ENCODE data around the gene LTBP3. TPM values are rescaled to one million over a fixed set of nuclear protein-coding genes. Genes with fewer than 3 reads are reported as not detected.

The LTBP3 gene
- total RNA-seq, 1 experiment from 2014 or later, result 92.1 TPM

- Histone ChIP-seq H3K4me3 (ENCODE audit: low read depth, low read length, poor library complexity, severe bottlenecking) (no peak overlapping the region), H3K27me3 (replicated peaks; ENCODE audit: insufficient read depth, low read depth, low read length, poor library complexity) (no peaks in the 10 kb centered on the region), H3K36me3 (ENCODE audit: insufficient read depth, low read length, poor library complexity, severe bottlenecking) (no peaks in the 10 kb centered on the region), H3K9me3 (ENCODE audit: low read depth, low read length, poor library complexity, severe bottlenecking) (no peaks in the 10 kb centered on the region), H3K27ac (ENCODE audit: low read depth, low read length, poor library complexity, severe bottlenecking) (peak overlapping the region; percentile 90), H3K4me1 (ENCODE audit: insufficient read depth, low read length, poor library complexity, severe bottlenecking) (peaks cover 83% of the 10 kb centered on the region)
- DNase-seq (ENCODE audit: low spot score), result no peak
- intact Hi-C loops (cut with micrococcal nuclease; ENCODE audit: unreplicated experiment), result no loop called here
- no TSS peak for BruUV-seq (replicated peaks)
- ChIA-PET POLR2A (ENCODE audit: low non-redundant PET) (interaction anchor here (0.5 to 2.9 kb wide), 9 partner anchors 8 to 109 kb away, joined by 3 to 17 read pairs (median 7); no protein-coding TSS in a partner anchor), CTCF (interaction anchor here (0.6 kb wide), 1 partner anchor 16 kb away, joined by 5 read pairs; no protein-coding TSS in a partner anchor)
- TF ChIP-seq, protein P1, sequence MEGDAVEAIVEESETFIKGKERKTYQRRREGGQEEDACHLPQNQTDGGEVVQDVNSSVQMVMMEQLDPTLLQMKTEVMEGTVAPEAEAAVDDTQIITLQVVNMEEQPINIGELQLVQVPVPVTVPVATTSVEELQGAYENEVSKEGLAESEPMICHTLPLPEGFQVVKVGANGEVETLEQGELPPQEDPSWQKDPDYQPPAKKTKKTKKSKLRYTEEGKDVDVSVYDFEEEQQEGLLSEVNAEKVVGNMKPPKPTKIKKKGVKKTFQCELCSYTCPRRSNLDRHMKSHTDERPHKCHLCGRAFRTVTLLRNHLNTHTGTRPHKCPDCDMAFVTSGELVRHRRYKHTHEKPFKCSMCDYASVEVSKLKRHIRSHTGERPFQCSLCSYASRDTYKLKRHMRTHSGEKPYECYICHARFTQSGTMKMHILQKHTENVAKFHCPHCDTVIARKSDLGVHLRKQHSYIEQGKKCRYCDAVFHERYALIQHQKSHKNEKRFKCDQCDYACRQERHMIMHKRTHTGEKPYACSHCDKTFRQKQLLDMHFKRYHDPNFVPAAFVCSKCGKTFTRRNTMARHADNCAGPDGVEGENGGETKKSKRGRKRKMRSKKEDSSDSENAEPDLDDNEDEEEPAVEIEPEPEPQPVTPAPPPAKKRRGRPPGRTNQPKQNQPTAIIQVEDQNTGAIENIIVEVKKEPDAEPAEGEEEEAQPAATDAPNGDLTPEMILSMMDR (conservative IDR thresholded peaks at IDR 0.05; ENCODE audit: low read depth, low read length), result no peak
Observed at GRCh38 chr11:65492387-65492636, 65.8 kb downstream of the LTBP3 start.

DNA sequence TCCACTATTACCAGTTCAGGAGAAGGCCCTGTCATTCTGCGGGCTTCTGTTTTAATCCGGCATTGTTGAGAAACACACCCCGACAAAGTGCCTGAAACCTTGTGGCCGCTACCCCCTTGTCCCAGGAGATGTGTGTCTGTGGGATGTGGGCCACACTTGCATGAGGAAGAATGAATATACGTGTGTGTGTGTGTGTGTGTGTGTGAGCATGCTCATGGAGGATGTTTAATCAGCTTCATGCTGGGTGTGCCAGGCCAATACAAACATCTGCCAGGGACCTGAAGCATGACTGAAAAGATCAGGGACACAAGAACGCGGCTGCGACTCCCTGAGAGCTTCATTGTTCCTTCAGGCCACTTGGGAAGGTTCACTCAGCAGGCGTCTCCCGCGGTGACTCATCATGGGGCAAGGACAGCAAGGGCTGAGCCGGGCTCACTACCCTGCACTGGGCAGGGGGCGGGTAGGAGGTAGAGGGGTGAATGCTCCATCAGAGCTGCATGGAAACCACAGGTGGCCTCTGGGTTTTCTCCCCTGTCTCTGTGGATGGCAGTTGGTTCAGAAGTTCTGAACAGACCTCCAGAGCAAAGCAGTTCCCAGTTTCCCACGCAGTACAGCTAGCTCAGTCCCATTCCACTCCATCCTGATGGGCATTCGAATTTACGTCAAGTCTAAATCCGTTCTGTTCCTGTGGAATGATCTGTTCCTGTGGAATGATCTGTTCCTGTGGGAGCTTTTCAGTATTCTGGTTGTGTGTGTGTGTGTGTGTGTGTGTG lies 66.4 kb downstream of the LTBP3 start:
- no peak for TF ChIP-seq EZH2 (IDR thresholded peaks at IDR 0.05; ENCODE audit: borderline replicate concordance, low read depth, low read length, poor library complexity, severe bottlenecking)
- TF ChIP-seq, protein P1 (conservative IDR thresholded peaks at IDR 0.05; ENCODE audit: low read depth, low read length), result no peak
- Histone ChIP-seq H3K4me3 (ENCODE audit: low read depth, low read length, poor library complexity, severe bottlenecking) (no peak overlapping the region), H3K4me1 (ENCODE audit: insufficient read depth, low read length, poor library complexity, severe bottlenecking) (peaks cover 85% of the 10 kb centered on the region), H3K27ac (ENCODE audit: low read depth, low read length, poor library complexity, severe bottlenecking) (peak overlapping the region; percentile 90), H3K27me3 (replicated peaks; ENCODE audit: insufficient read depth, low read depth, low read length, poor library complexity) (no peaks in the 10 kb centered on the region), H3K9me3 (ENCODE audit: low read depth, low read length, poor library complexity, severe bottlenecking) (no peaks in the 10 kb centered on the region), H3K36me3 (ENCODE audit: insufficient read depth, low read length, poor library complexity, severe bottlenecking) (no peaks in the 10 kb centered on the region)
- ChIA-PET POLR2A (ENCODE audit: low non-redundant PET) (interaction anchor here (0.6 to 2.9 kb wide), 9 partner anchors 8 to 105 kb away, joined by 3 to 17 read pairs (median 7); no protein-coding TSS in a partner anchor), CTCF (interaction anchor here (0.5 to 0.6 kb wide), 4 partner anchors 16 to 175 kb away, joined by 3 to 5 read pairs (median 3); partner anchors contain the start of gene FAM89B)
- no TSS peak for BruUV-seq (replicated peaks)
- DNase-seq (ENCODE audit: low spot score), result peak; percentile 98
- intact Hi-C loops (cut with micrococcal nuclease; ENCODE audit: unreplicated experiment), result no loop called here

DNA sequence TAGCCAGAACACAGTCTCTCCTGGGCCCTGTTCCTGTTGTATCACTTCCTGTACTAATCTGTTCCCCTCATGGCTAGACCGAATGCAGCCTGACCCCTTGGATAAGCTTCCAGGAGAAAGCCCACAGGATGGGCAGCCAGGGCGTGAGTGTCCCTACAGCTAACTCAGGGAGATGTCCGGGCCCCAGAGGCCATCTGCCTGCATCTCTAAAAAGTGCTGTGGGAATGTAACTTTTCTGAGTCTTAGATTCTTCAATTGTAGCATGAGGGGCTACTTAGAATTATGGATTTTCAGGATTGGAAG lies 67.0 kb downstream of the LTBP3 start:
- no peak for TF ChIP-seq EZH2 (IDR thresholded peaks at IDR 0.05; ENCODE audit: borderline replicate concordance, low read depth, low read length, poor library complexity, severe bottlenecking)
- TF ChIP-seq, protein P1 (conservative IDR thresholded peaks at IDR 0.05; ENCODE audit: low read depth, low read length), result no peak
- Histone ChIP-seq H3K27me3 (replicated peaks; ENCODE audit: insufficient read depth, low read depth, low read length, poor library complexity) (no peaks in the 10 kb centered on the region), H3K4me3 (ENCODE audit: low read depth, low read length, poor library complexity, severe bottlenecking) (no peak overlapping the region), H3K4me1 (ENCODE audit: insufficient read depth, low read length, poor library complexity, severe bottlenecking) (peaks cover 83% of the 10 kb centered on the region), H3K36me3 (ENCODE audit: insufficient read depth, low read length, poor library complexity, severe bottlenecking) (no peaks in the 10 kb centered on the region), H3K27ac (ENCODE audit: low read depth, low read length, poor library complexity, severe bottlenecking) (peak overlapping the region; percentile 90), H3K9me3 (ENCODE audit: low read depth, low read length, poor library complexity, severe bottlenecking) (no peaks in the 10 kb centered on the region)
- intact Hi-C loops (cut with micrococcal nuclease; ENCODE audit: unreplicated experiment), result no loop called here
- no TSS peak for BruUV-seq (replicated peaks)
- POLR2A ChIA-PET (ENCODE audit: low non-redundant PET), result interaction anchor here (0.7 to 2.9 kb wide), 5 partner anchors 9 to 72 kb away, joined by 4 to 17 read pairs (median 8); no protein-coding TSS in a partner anchor
- CTCF ChIA-PET, result no interaction called here
- peak; percentile 9 for DNase-seq (ENCODE audit: low spot score)
